ENCODE measurements around the gene ANKRD18B. TPM values are rescaled to one million over a fixed set of nuclear protein-coding genes. Genes with fewer than 3 reads are reported as not detected.
"Not testable (repeated sequence)": the region's sequence is repeated elsewhere in the genome, so short reads cannot be mapped to it uniquely, and the experiment has no call there.

ANKRD18B gene
- total RNA-seq, 1 experiment from 2014 or later: 9.1 TPM

GRCh38 chr9:33611358-33611757 is 87.3 kb downstream of the ANKRD18B start:
- Histone ChIP-seq H3T11ph (ENCODE audit: low read length) (no peak overlapping the region), H3K4me1 (ENCODE audit: insufficient read depth, low read length) (no peaks in the 10 kb centered on the region), H4K5ac (ENCODE audit: insufficient read length, low read depth, low read length) (no peak overlapping the region), H2BK120ac (ENCODE audit: low read depth, low read length, poor library complexity, severe bottlenecking) (no peak overlapping the region), H3K27me3 (ENCODE audit: insufficient read depth, low read length) (no peaks in the 10 kb centered on the region), H2BK12ac (ENCODE audit: insufficient read length, low read depth, low read length) (no peak overlapping the region), H3K79me2 (ENCODE audit: insufficient read depth, low read length) (no peaks in the 10 kb centered on the region), H3K79me1 (ENCODE audit: insufficient read depth, low read depth, low read length, poor library complexity, severe bottlenecking) (no peaks in the 10 kb centered on the region), H3K56ac (ENCODE audit: insufficient read length, low read depth, low read length) (no peak overlapping the region), H4K91ac (ENCODE audit: insufficient read length, low read depth, low read length) (no peak overlapping the region), H3K27ac (ENCODE audit: insufficient read length, low read depth, low read length) (no peak overlapping the region), H2AFZ (ENCODE audit: low read length) (no peak overlapping the region), H2BK15ac (ENCODE audit: low read depth, low read length) (no peak overlapping the region), H3K14ac (ENCODE audit: insufficient read depth, low read length) (no peak overlapping the region), H4K20me1 (ENCODE audit: control insufficient read depth, insufficient read depth, insufficient read length) (no peaks in the 10 kb centered on the region), H3K4ac (ENCODE audit: low read depth, low read length) (no peak overlapping the region), H2BK5ac (ENCODE audit: insufficient read length, low read length) (no peak overlapping the region), H3K9ac (ENCODE audit: extremely low read depth, insufficient read length, low read length) (no peak overlapping the region), H4K8ac (replicated peaks; ENCODE audit: insufficient read length, low read depth, low read length) (no peak overlapping the region), H2AK5ac (ENCODE audit: insufficient read length, low read length) (no peak overlapping the region), H3K23me2 (ENCODE audit: insufficient read length, low read depth, low read length, poor library complexity, severe bottlenecking) (no peaks in the 10 kb centered on the region), H3K18ac (ENCODE audit: insufficient read length, low read depth, low read length) (no peak overlapping the region), H3K4me2 (ENCODE audit: insufficient read depth, insufficient read length, low read length) (no peak overlapping the region), H3K9me3 (ENCODE audit: control insufficient read depth, low read depth, low read length) (no peaks in the 10 kb centered on the region), H2BK20ac (ENCODE audit: low read depth, low read length, poor library complexity, severe bottlenecking) (no peak overlapping the region), H3K23ac (ENCODE audit: insufficient read length, low read depth, low read length) (no peak overlapping the region)
- H3K9me3 Mint-ChIP-seq: no peaks in the 10 kb centered on the region
- H3K36me3 Mint-ChIP-seq (ENCODE audit: insufficient read depth in 1 of 3, low read depth in 3 of 3): no peaks in the 10 kb centered on the region; a peak in 1 of 7 replicates
- WGBS (ENCODE audit: extremely low coverage, insufficient read length, low lambda C conversion rate): no CpG with 5 or more reads among the region's 1 CpG
- DNase-seq: no peak
- TF ChIP-seq, protein P1, sequence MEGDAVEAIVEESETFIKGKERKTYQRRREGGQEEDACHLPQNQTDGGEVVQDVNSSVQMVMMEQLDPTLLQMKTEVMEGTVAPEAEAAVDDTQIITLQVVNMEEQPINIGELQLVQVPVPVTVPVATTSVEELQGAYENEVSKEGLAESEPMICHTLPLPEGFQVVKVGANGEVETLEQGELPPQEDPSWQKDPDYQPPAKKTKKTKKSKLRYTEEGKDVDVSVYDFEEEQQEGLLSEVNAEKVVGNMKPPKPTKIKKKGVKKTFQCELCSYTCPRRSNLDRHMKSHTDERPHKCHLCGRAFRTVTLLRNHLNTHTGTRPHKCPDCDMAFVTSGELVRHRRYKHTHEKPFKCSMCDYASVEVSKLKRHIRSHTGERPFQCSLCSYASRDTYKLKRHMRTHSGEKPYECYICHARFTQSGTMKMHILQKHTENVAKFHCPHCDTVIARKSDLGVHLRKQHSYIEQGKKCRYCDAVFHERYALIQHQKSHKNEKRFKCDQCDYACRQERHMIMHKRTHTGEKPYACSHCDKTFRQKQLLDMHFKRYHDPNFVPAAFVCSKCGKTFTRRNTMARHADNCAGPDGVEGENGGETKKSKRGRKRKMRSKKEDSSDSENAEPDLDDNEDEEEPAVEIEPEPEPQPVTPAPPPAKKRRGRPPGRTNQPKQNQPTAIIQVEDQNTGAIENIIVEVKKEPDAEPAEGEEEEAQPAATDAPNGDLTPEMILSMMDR (conservative IDR thresholded peaks at IDR 0.05): no peak
- H3K4me1 Mint-ChIP-seq: no peaks in the 10 kb centered on the region
- peaks cover 6% of the 10 kb centered on the region for H3K27me3 Mint-ChIP-seq (ENCODE audit: low read depth)
- no peak overlapping the region for H3K27ac Mint-ChIP-seq
- no peak overlapping the region for H3K4me3 Mint-ChIP-seq

- H3K9me3 Mint-ChIP-seq; H2BK120ac ChIP-seq (ENCODE audit: low read depth, low read length, poor library complexity, severe bottlenecking); H4K91ac ChIP-seq (ENCODE audit: insufficient read length, low read depth, low read length); H3K4me2 ChIP-seq (ENCODE audit: insufficient read depth, insufficient read length, low read length); H3K79me2 ChIP-seq (ENCODE audit: insufficient read depth, low read length); H3K4me1 Mint-ChIP-seq; H3K36me3 Mint-ChIP-seq (ENCODE audit: insufficient read depth in 1 of 3, low read depth in 3 of 3); H4K5ac ChIP-seq (ENCODE audit: insufficient read length, low read depth, low read length); H3K27ac ChIP-seq (ENCODE audit: insufficient read length, low read depth, low read length); H3K4me1 ChIP-seq (ENCODE audit: insufficient read depth, low read length); H2BK5ac ChIP-seq (ENCODE audit: insufficient read length, low read length); H4K20me1 ChIP-seq (ENCODE audit: control insufficient read depth, insufficient read depth, insufficient read length); DNase-seq; H3K23ac ChIP-seq (ENCODE audit: insufficient read length, low read depth, low read length); H3K9ac ChIP-seq (ENCODE audit: extremely low read depth, insufficient read length, low read length); H3K4ac ChIP-seq (ENCODE audit: low read depth, low read length); H3K27me3 Mint-ChIP-seq (ENCODE audit: low read depth); H3K23me2 ChIP-seq (ENCODE audit: insufficient read length, low read depth, low read length, poor library complexity, severe bottlenecking); H2AFZ ChIP-seq (ENCODE audit: low read length); H3K27me3 ChIP-seq (ENCODE audit: insufficient read depth, low read length); H3K79me1 ChIP-seq (ENCODE audit: insufficient read depth, low read depth, low read length, poor library complexity, severe bottlenecking); H2BK12ac ChIP-seq (ENCODE audit: insufficient read length, low read depth, low read length); H3K27ac Mint-ChIP-seq; H3K18ac ChIP-seq (ENCODE audit: insufficient read length, low read depth, low read length); H3K56ac ChIP-seq (ENCODE audit: insufficient read length, low read depth, low read length); H4K8ac ChIP-seq (replicated peaks; ENCODE audit: insufficient read length, low read depth, low read length); H3K4me3 Mint-ChIP-seq; H2BK20ac ChIP-seq (ENCODE audit: low read depth, low read length, poor library complexity, severe bottlenecking); H3T11ph ChIP-seq (ENCODE audit: low read length); H3K14ac ChIP-seq (ENCODE audit: insufficient read depth, low read length); H2BK15ac ChIP-seq (ENCODE audit: low read depth, low read length); H3K9me3 ChIP-seq (ENCODE audit: control insufficient read depth, low read depth, low read length); H2AK5ac ChIP-seq (ENCODE audit: insufficient read length, low read length): not testable (repeated sequence)
- no CpG with 5 or more reads among the region's 2 CpGs for WGBS (ENCODE audit: extremely low coverage, insufficient read length, low lambda C conversion rate)
Measured at GRCh38 chr9:33612410-33612809, 88.4 kb downstream of the ANKRD18B start.

Data from H9 (cell line).